ENCODE results near the gene CLK4.

Gene CLK4

DNA sequence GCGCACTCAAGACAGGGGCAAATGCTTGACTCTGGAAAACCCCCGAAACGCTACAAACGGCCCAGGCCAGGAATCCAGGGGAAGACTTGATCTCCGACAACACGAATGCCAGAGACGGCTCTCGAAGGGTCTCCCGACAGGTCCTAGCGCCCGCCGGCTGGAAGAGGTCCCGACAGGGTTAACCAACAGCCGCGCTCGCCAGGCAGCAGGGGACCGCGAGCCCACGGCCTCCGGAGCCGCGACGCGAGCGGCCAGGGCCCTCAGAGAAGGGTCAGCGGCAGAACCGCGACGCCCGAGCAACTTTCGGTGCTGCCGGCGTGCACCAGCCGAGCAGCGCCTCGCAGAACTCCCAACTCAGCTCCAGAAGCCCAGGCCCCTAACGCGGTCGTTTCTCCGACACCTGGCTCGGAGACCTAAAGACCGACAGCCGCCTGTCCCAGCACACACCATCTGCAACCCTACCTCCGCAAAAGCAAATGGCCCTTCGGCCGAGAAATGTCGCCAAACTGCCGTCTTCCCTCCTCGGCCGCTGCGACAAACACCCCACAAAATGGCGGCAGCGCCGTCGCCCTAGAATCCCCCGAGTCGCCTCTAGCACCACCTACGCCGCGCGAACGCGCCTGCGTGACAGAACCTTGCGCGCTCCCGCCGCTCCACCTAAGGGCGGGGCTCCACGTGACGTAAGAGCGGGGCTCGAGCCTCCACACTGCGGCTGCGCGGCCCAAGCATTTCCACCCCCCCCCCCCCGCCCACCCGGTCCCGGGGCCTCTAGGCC lies at the start of gene CLK4:
Gene CLK4, minus strand, starts transcription at position 567 of the 775 bp plus-strand sequence. CDS start 3,634 bp downstream, outside the sequence.
- Histone ChIP-seq H3K9me3 (ENCODE audit: control insufficient read depth, insufficient read depth, low read length) (peaks cover 4% of the 10 kb centered on the region; the same call in 1 of the 2 replicates), H3K36me3 (ENCODE audit: insufficient read depth, low read length) (no peaks in the 10 kb centered on the region), H3K9ac (ENCODE audit: low read depth, low read length) (peak within 1 kb of the TSS; percentile 100), H3K4me1 (ENCODE audit: insufficient read depth, low read length) (peaks cover 10% of the 10 kb centered on the region; the same call in 1 of the 2 replicates)

DNA sequence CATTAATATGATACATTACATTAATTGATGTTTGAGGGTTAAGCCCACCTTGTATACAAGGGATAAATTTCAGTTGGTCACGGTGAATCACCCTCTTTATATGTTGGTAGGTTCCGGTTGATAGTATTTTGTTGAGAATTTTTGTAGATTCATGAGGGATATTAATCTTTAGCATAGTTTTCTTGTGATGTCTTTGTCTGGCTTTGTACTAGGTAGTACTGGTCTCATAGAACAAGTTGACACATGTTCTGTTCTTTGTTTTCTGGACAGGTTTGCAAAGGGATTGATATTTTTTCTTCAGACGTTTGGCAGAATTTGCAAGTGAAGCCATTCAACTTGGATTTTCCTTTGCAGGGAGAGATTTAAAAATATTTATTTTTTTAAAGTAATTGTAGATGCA lies 49.1 kb upstream of the CLK4 start:
- Histone ChIP-seq H3K36me3 (ENCODE audit: insufficient read depth, low read length) (no peaks in the 10 kb centered on the region), H3K4me1 (ENCODE audit: insufficient read depth, low read length) (no peaks in the 10 kb centered on the region), H3K9ac (ENCODE audit: low read depth, low read length) (no peak overlapping the region), H3K9me3 (ENCODE audit: control insufficient read depth, insufficient read depth, low read length) (no peaks in the 10 kb centered on the region)

DNA sequence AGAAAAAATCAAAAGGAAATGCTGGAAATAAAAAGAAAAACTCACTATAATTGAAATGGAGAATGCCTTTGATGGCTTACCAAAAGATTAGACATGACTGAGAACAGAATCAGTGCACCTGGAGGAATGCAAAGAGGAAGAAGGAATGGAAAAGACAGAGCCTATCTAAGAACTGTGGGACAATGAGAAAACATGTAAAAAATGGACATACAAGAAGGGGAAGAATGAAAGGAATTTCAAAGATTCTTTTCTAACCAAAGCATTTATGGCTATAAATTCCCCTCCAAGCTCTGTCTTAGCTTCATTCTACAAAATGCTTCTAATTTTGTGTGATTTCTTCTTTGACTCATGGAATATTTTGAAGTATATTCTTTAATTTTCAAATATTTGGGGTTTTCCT lies 47.5 kb upstream of the CLK4 start:
- H3K9me3 ChIP-seq (ENCODE audit: control insufficient read depth, insufficient read depth, low read length) = no peaks in the 10 kb centered on the region
- no peaks in the 10 kb centered on the region for H3K4me1 ChIP-seq (ENCODE audit: insufficient read depth, low read length)
- H3K9ac ChIP-seq (ENCODE audit: low read depth, low read length) = no peak overlapping the region
- no peaks in the 10 kb centered on the region for H3K36me3 ChIP-seq (ENCODE audit: insufficient read depth, low read length)

DNA sequence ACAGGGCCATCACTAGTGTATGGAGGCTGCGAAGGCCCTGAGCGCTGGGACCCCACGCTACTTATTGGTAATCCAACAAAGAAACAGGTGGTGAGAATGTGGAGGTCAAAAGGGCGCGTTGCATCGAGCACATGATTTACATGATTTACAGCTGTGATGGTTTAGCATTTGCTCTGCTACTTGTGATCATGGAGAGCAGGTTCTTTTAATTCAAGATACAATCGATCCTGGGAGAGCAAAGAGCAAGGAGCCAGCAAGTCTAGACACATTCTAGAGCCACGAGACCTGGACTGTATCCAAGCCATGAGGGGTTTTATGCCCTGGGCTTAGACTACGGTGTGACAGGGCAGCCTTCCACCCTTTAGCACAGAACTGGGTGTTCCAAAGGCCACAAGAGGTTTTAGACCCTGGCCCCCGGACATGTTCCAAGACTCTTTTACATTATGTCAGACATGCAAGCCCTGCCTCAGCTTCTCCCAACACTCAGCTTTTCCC lies 47.0 kb upstream of the CLK4 start:
- no peak overlapping the region for H3K9ac ChIP-seq (ENCODE audit: low read depth, low read length)

DNA sequence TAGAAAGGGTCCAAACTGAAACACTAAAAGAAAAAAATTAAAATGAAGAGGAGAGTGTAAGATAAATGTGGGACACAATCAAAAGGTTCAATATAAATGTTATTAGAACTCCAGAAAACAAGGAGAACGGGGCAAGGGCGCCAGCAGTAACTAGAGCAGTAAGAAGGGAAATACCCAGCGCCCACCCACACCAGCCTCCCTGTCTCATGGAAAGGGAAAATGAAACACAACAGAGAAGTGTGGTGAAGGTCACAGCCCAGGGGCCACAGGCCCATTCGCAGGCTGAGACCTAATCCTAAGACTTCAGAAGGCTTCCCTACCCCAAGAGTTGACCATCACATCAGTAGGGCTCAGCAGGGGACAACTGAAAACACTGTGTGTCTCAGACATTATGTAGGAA lies 45.8 kb upstream of the CLK4 start:
- H3K9ac ChIP-seq (ENCODE audit: low read depth, low read length) = no peak overlapping the region
- no peaks in the 10 kb centered on the region for H3K4me1 ChIP-seq (ENCODE audit: insufficient read depth, low read length)
- H3K9me3 ChIP-seq (ENCODE audit: control insufficient read depth, insufficient read depth, low read length) = no peaks in the 10 kb centered on the region
- no peaks in the 10 kb centered on the region for H3K36me3 ChIP-seq (ENCODE audit: insufficient read depth, low read length)

More for the DNA sequence above, 47.0 kb upstream of the CLK4 start:
- H3K36me3 ChIP-seq (ENCODE audit: insufficient read depth, low read length) = no peaks in the 10 kb centered on the region
- H3K9me3 ChIP-seq (ENCODE audit: control insufficient read depth, insufficient read depth, low read length) = no peaks in the 10 kb centered on the region
- no peaks in the 10 kb centered on the region for H3K4me1 ChIP-seq (ENCODE audit: insufficient read depth, low read length)

DNA sequence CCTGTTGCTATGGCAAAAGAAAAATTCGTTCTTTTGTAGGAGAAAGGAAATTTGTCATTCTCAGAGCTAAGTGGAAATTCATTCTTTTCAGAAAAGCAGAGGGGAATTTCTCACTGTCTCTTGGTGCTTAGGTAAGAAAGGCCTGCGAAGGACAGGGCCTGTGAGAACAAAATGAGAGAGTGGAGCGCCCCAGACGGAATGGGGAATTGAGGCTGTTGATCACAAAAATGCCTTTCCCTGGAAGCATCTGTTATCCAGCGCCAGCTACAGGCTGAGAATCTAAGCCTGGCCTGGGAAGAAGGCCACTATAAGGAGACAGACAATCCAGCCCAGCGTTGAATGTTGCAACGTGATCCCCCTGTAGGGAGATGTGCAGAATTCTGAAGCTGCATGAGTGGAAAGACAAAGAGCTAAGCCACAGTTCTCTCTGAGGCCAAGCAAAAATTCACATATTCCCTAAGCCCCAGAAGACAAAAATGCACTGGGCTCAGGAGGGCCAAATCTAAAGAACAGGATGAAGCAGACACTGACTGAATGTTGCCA lies 44.8 kb upstream of the CLK4 start:
- Histone ChIP-seq H3K9me3 (ENCODE audit: control insufficient read depth, insufficient read depth, low read length) (no peaks in the 10 kb centered on the region), H3K36me3 (ENCODE audit: insufficient read depth, low read length) (no peaks in the 10 kb centered on the region), H3K9ac (ENCODE audit: low read depth, low read length) (no peak overlapping the region), H3K4me1 (ENCODE audit: insufficient read depth, low read length) (no peaks in the 10 kb centered on the region)

DNA sequence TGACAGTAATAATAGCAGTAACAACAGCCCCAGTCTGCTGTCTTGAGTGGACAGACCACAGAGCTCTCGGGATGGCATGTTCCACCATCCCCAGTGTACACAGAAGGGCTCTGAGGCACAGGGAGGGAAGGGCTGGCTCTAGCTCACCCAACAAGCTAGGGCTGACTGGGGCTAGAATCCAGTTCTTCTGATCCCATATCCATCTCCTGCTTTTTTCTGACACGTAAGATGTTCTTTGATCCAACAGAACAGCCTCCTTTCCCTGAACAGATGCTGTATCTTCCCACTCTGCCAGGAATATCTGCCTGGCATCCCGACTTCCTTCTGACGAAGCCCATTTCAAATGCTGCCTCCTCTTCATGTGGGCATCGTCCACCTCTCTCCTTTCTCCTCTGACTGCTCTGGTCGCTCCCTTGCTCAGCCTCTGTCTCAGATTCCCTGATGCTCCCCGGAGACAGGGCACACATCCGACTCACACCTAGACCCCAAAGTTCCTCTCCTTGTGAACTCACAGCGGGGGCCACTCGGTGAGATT lies 43.6 kb upstream of the CLK4 start:
- H3K9me3 ChIP-seq (ENCODE audit: control insufficient read depth, insufficient read depth, low read length) = no peaks in the 10 kb centered on the region
- no peak overlapping the region for H3K9ac ChIP-seq (ENCODE audit: low read depth, low read length)
- H3K4me1 ChIP-seq (ENCODE audit: insufficient read depth, low read length) = no peaks in the 10 kb centered on the region
- no peaks in the 10 kb centered on the region for H3K36me3 ChIP-seq (ENCODE audit: insufficient read depth, low read length)

DNA sequence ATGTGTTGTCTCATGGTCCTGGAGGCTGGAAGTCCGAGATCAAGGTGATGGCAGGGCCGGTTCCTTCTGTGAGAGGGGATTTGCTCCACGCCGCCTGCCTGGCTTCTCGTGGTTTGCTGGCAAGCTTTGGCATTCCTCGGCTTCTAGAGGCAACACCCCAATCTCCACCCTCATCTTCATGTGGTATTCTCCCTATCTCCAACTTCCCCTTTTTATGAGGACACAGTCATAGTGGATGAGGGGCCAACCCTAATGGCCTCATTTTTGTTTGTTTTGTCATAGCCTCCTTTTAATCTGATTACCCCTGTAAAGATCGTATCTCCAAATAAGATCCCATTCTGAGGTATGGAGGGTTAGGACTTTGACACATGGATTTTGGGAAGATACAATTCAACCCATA lies 41.7 kb upstream of the CLK4 start:
- Histone ChIP-seq H3K9me3 (ENCODE audit: control insufficient read depth, insufficient read depth, low read length) (no peaks in the 10 kb centered on the region), H3K36me3 (ENCODE audit: insufficient read depth, low read length) (no peaks in the 10 kb centered on the region), H3K4me1 (ENCODE audit: insufficient read depth, low read length) (no peaks in the 10 kb centered on the region), H3K9ac (ENCODE audit: low read depth, low read length) (no peak overlapping the region)

DNA sequence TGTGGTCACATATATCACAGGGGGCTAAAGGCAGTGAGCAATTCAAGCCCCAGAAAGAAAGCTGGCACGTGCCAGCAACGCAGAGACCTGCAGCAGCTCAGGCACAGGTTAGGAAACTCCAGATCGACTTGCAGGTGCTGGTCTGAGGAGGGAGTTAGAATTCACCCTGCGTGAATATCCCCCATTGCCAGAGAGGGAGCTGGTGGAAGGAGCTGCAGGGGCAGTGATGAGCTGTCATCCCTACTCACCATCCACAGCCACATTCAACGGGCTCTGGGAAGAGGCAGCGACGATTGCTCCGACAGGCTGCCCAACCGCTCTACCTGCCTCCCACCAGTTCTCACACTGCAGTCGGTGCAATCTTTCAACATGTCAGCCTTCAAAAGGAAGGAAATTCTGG lies 40.8 kb upstream of the CLK4 start:
- no peaks in the 10 kb centered on the region for H3K36me3 ChIP-seq (ENCODE audit: insufficient read depth, low read length)
- no peaks in the 10 kb centered on the region for H3K4me1 ChIP-seq (ENCODE audit: insufficient read depth, low read length)
- H3K9ac ChIP-seq (ENCODE audit: low read depth, low read length) = no peak overlapping the region
- H3K9me3 ChIP-seq (ENCODE audit: control insufficient read depth, insufficient read depth, low read length) = no peaks in the 10 kb centered on the region

DNA sequence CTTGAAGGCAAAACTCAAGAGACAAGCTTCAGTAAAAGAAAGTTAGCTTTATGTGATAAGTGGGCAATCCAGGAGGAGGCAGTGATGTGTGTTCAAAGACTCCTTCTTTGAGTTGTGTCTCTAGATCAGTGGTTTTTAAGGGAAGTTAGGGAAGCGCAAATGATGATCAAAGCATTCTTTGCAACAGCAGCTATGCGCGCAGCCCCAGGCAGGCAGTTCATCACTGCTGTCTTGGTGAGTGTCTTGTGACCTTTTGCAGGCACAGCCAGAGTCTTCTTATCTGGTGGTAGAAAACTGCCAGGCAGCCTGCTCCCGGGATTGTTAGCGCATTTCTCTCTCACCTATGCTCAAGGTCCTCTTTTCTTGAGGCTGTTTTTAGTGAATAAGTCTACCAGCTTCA lies 40.3 kb upstream of the CLK4 start:
- H3K9me3 ChIP-seq (ENCODE audit: control insufficient read depth, insufficient read depth, low read length) = no peaks in the 10 kb centered on the region
- no peak overlapping the region for H3K9ac ChIP-seq (ENCODE audit: low read depth, low read length)

DNA sequence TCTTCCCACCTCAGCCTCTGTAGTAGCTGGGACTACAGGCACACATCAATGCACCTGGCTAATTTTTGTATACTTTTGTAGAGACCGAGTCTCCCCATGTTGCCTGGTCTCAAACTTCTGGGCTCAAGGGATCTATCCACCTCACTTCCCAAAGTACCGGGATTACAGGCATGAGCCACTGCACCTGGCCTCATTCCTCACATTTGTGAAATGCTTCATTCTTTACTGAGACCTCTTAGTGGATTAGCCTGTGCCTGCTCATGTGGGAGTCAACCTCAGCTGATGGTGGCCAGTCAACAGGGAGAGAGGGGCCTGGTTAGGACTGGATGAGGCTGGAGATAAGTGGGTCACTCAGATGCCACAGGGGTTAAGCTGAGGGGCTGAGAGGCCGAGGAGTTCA lies 37.3 kb upstream of the CLK4 start:
- Histone ChIP-seq H3K36me3 (ENCODE audit: insufficient read depth, low read length) (no peaks in the 10 kb centered on the region), H3K4me1 (ENCODE audit: insufficient read depth, low read length) (no peaks in the 10 kb centered on the region), H3K9ac (ENCODE audit: low read depth, low read length) (no peak overlapping the region), H3K9me3 (ENCODE audit: control insufficient read depth, insufficient read depth, low read length) (no peaks in the 10 kb centered on the region; the same call in 1 of the 2 replicates)

More for the DNA sequence above, 40.3 kb upstream of the CLK4 start:
- Histone ChIP-seq H3K36me3 (ENCODE audit: insufficient read depth, low read length) (no peaks in the 10 kb centered on the region), H3K4me1 (ENCODE audit: insufficient read depth, low read length) (no peaks in the 10 kb centered on the region)

DNA sequence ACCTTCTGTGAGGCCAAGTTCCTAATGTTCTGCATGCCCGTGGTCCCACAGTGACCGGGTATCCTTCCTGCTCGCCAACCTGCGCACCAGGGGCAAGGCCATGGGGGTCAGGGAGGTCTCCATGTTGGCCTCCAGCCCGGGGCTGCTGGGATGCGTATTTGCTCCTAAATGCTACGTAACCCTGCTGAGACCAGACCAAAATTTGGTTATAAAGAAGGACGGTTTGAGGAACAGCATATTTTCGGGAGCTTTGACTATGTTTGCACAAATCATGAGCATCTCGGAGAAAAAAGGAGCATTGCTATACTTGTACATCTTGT lies 35.7 kb upstream of the CLK4 start:
- H3K9ac ChIP-seq (ENCODE audit: low read depth, low read length) = no peak overlapping the region
- H3K9me3 ChIP-seq (ENCODE audit: control insufficient read depth, insufficient read depth, low read length) = no peaks in the 10 kb centered on the region; the same call in 1 of the 2 replicates
- H3K36me3 ChIP-seq (ENCODE audit: insufficient read depth, low read length) = no peaks in the 10 kb centered on the region
- no peaks in the 10 kb centered on the region for H3K4me1 ChIP-seq (ENCODE audit: insufficient read depth, low read length)

DNA sequence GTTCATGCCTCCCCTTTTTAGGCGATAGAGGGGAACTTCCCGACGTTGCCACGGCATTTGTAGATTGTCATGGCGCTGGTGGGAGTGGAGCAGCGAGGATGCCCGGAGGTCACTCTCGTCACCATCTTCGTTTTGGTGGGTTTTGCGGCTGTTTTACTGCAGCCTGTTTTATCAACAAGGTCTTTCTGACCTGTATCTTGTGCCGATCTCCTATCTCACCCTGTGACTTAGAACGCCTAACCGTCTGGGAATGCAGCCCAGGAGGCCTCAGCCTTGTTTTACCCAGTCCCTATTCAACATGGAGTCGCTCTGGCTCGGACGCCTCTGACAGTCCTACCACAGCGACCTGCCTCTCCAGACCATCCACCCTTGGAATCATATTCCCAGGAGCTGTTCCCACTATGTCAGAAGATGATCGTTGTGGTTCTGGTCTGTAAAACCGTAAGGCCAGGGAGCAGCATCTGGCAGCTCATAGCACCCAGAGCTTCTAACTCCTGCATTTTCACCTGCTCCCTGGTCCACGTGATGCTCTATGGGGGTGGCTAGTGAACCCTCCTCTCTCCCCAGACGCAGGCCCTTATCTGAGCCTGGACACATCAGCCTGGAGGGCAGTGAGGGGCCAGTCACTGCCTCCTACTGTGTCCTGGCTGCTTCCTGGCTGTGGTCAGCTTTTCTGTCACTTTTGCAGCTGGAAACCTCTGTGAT lies 35.1 kb upstream of the CLK4 start:
- H3K9ac ChIP-seq (ENCODE audit: low read depth, low read length) = no peak overlapping the region
- no peaks in the 10 kb centered on the region; the same call in 1 of the 2 replicates for H3K9me3 ChIP-seq (ENCODE audit: control insufficient read depth, insufficient read depth, low read length)
- no peaks in the 10 kb centered on the region for H3K4me1 ChIP-seq (ENCODE audit: insufficient read depth, low read length)
- H3K36me3 ChIP-seq (ENCODE audit: insufficient read depth, low read length) = no peaks in the 10 kb centered on the region

DNA sequence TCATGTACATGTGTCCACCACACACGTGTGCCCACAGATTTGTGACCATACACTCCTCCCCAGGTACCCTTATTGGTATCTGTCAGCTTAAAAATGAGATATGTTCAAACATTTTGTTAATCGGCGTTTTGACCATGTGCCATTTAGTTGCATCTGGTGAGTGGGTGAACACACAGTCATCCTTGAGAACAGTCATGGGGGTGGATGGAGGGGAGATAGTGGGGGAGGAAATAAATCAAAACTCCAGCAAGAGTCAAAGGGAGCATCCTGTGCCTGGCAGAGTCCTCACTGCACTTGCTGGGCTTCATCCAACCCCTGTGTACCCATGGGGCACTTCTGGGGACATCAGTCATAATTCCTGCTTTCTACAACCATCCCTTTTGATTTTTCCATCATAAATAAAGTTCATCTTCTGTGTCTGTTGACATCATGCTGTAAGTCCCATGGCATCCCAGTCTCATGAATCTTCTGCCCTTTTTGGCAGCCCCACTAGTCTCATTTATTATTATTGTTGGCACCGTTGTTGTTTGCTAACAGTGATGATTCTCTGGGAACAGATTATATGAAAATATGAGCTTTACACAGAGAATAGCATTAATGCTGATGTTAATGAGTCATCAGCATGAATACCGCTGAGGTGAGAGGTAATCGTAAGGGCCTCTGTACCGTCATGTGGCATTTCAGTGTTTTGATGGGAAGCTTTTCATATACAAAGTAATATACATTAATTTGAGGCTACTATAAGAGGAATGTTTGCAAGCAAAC lies 24.4 kb upstream of the CLK4 start:
- no peaks in the 10 kb centered on the region for H3K9me3 ChIP-seq (ENCODE audit: control insufficient read depth, insufficient read depth, low read length)
- H3K36me3 ChIP-seq (ENCODE audit: insufficient read depth, low read length) = no peaks in the 10 kb centered on the region; the same call in 1 of the 2 replicates
- no peak overlapping the region for H3K9ac ChIP-seq (ENCODE audit: low read depth, low read length)
- 0 out of 2 replicates have a peak, but pooled peaks cover 3% of the 10 kb centered on the region for H3K4me1 ChIP-seq (ENCODE audit: insufficient read depth, low read length)
